GM18502 (cell line): ENCODE measurements around the gene GARIN5B.
A peak's percentile ranks its signal among the peaks of the same experiment; 100 is the strongest.

Source experiments
- ATAC-seq: cut with Tn5 transposase; IDR thresholded peaks from one replicate; pipeline ENCODE4 v1.9.1; 2021; ENCODE audit warnings: mild to moderate bottlenecking; ENCODE audit not compliant: unreplicated experiment, poor library complexity

The GARIN5B gene

DNA sequence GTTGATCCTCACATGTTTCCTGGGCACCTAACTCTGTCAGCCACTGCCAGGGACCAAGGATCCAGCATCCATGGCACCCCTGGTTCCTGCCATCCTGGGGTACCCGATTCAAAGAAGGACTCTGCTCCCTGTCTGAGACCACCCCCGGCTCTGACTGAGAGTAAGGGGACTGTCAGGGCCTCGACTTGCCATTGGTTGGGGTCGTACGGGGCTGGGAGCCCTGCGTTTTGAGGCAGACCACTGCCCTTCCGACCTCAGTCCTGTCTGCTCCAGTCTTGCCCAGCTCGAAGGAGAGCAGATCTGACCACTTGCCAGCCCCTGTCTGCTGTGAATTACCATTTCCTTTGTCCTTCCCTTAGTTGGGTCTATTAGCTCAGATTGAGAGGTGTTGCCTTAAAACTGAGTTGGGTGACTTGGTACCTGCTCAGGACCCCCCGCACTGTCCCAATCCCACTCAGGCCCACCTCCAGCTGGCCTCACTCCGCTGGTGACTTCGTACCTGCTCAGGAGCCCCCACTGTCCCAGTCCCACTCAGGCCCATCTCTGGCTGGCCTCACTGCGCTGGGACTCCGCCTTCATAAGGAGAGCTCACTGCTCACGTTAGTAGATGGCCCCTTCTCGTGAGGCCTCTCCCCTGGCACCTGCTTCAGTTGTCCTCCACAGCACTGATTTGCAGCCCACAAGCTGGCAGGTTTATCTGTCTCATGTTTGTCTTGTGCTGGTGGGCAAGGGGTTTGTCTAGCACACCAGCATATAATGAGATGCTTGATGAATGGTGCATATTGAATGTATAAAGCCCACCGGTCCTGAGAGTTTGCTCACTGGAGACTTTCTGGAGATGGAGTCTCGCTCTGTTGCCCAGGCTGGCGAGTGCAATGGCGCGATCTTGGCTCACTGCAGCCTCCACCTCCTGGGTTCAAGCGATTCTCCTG lies 26.6 kb upstream of the GARIN5B start:
- no peak for ATAC-seq

DNA sequence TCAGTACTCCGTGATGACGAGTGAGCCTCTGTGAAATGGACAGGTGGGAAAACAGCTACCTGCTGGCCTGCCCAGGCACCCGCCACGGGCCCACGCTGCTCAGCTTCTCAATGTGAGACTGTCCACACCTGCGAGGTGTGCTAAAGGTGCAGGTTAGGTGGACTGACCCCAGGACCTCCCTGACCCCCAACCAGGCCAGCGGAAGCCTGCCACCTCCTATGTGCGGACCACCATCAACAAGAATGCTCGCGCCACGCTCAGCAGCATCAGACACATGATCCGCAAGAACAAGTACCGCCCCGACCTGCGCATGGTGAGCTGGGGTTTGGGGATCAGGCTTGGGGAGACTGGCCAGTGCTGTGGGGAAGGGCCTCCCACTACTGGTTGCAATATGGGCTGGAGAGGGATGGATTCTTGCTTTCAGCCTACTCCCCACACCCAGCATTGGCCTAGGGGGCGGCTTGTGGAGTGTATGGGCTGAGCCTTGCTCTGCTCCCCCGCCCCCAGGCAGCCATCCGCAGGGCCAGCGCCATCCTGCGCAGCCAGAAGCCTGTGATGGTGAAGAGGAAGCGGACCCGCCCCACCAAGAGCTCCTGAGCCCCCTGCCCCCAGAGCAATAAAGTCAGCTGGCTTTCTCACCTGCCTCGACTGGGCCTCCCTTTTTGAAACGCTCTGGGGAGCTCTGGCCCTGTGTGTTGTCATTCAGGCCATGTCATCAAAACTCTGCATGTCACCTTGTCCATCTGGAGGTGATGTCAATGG lies 24.9 kb upstream of the GARIN5B start:
- ATAC-seq, result no peak

DNA sequence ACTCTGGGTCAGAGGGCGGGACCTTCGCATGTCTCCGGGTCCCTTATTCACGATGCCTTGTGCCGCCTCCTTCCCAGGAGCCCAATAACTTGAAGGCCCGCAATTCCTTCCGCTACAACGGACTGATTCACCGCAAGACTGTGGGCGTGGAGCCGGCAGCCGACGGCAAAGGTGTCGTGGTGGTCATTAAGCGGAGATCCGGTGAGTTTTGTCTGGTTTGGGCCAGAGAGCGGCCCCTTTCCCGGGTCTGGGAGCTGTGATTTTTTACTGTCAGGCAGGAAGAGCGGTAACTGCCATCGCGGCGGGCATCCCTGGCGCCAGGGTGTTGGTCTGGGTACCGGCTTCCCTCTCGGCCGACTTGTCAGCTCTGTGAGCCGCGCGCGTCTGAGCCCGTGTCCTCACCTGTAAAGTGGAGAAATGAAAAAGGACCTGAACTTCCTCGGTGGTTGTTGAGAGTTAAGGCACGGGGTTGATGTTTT lies 23.5 kb upstream of the GARIN5B start:
- no peak for ATAC-seq

DNA sequence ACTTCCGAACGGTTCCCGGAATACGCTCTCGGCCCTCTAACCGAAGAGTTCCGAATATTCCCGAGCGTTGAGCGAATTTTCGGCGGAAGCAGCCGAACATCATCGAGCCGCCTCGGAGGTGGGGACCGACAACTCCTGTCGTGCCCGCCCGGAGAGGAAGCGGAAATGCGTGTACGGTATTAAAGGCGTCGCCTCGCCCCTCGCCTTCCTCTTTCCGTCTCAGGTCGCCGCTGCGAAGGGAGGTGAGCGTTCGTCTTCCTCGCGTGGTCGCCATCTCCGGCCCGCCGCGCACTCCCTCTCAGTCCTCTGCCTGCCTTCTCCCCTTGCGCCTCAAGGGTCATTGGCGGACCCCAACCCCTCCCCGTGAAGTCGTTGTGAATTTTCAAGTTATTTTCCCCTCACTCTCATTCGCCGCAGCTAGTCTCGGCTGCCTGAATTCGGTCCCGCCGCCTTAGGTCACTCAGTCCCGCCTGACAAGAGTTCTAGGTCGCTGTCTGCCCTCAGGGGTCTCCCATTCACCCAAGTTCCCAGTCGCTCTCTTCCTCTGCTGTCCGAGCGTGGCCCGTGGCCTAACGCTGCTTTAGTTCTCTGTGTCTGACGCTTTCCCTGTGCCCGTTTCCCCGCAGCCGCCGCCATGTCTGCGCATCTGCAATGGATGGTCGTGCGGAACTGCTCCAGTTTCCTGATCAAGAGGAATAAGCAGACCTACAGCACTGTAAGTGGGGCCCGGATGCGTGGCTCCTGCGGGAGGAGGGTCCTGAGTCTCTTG lies 22.8 kb upstream of the GARIN5B start, which contains the start of gene RPL28:
TSS of gene RPL28 (plus strand) at position 209 of the 769 bp plus-strand sequence. CDS start at position 635, 426 bp downstream.
- peak; percentile 60 for ATAC-seq

DNA sequence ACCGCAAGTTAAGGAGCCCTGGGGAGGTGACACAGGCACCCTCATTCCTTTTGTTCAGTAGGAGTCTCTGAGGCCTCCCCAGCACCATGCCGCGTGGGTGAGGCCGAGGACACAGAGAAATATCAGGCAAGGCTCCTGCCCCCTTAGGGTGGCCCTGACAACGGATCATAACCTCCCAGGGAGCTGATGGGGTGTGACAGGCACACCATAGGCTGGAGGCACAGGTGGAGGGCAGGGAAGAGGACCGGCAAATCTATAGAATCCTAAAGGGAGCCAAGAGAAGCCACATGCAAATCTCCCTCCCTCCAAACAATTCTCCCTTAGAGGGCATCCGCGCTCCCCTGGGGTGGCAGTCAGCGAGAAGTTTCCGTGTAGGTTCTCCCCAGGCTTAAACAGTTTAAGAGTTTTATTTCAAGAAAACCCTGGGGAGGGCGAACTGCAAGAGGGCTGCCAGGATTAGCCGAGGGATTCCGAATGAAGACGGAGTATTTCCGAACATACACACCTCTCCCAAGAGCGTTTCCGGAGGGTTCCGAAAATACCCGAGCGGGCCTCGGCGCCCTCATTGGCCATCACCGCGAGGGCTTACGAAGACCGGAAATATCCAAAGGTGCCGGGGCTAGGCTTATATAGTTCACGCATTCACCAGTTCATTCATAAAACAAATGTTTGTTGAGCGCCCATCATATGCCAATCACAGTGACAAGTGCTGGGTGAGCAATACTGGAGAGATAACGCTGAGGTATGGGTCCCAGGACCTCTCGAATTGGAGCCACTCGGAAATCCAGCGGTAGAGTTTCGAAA lies 22.1 kb upstream of the GARIN5B start:
- ATAC-seq, result peak; percentile 51

DNA sequence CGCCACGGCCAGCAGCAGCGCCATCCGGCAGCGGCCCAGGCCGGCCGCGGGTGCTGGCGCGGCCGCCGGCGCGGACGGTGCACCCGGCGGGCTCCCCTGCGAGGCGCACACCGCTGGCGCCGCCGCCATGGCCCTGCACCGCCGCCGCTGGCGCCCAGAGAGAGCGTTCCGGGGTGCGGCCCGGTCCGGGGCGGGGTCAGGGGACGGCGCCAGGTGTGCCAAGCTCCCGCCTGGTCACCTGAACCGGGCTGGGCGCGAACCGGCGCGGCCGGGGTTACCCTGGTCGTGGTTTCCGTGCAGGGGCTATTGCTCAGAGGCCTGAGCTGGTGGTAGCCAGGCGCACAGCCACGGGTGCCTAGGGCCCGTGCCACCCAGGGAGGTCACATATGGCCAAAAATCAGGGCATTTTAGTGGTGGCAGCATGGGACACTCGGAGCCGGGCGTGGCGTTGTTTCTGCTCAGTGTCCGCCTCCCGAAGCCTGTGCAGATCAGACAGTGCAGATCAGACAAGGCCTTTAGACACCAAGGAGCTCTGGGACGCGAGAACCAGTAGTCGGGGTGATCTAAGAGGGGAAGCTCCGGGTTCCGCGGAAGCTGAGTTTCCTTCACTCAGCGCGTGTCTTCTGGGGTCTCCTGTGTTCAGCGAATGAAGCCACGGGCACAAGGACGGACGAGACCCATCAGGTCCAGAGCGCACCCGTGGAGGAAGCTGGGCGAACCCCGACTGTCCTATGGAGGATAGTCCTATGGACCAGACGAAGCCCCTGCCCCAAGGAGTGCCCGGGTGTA lies 21.3 kb upstream of the GARIN5B start, which contains the start of gene TMEM238:
TSS of gene TMEM238 (minus strand) at position 162 of the 789 bp plus-strand sequence. CDS start at position 129, 33 bp downstream.
- ATAC-seq, result peak; percentile 19

DNA sequence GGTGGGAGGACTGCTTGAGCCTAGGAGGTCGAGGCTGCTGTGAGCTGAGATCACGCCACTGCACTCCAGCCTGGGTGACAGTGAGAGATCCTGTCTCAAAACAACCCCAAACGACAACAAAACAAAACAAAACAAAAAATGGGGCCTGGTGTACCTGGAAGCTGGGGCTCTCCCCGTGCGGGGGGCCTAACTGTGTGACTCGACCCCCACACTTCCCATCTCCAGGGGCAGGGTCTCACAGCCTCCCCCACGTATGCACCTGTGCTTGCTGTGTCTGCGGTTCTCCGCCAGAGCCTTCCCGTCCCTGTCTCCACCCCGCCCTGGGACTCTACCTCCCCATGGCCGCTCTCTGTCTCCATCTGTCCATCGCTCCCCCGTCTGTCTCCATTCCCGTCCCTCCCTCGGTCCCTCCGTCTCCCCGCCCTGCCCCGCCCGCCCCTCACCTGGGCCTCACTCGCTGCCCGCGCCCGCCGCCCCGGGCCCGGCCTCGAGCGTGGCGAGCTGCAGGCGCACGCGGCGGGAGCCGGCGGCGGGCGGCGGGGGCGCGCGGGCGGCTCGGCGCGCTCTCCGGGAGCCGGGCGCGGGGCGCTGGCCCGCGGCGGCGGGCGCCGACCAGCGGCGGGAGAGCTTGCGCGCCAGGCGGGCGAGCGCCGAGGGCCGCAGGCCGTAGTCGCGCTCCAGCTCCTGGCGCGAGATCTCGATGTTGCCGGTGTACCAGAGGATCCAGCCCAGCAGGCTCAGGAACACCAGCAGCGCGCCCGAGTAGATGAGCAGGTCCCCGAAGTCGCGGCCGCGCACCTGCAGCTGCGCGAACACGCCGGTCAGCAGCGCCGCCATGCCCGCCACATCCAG lies 20.4 kb upstream of the GARIN5B start:
- ATAC-seq, result peak; percentile 19

DNA sequence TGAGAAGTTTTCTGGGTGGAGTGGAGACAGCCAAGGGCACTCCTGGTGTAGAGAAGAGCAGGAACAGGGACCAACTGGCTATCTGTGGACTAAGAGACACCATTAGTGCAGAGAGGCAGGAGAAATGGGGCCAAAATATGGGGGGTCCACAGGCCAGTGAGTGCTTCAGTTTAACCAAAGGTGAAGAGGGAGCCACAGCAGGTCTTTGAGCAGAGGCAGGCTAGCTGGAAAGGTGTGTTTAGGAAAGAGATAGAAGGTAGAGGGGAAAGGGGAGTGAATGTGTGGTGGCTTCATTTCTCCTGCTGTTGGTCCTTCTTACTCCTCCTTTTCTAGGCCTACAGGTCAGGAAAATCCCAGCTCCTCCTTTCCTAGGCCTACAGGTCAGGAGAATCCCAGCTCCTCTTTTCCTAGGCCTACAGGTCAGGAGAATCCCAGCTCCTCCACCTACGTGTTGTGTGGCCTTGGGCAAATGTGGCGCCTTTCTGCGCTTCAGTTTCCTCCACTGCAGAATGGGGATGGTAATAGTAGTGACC lies 19.5 kb upstream of the GARIN5B start:
- ATAC-seq, result no peak

DNA sequence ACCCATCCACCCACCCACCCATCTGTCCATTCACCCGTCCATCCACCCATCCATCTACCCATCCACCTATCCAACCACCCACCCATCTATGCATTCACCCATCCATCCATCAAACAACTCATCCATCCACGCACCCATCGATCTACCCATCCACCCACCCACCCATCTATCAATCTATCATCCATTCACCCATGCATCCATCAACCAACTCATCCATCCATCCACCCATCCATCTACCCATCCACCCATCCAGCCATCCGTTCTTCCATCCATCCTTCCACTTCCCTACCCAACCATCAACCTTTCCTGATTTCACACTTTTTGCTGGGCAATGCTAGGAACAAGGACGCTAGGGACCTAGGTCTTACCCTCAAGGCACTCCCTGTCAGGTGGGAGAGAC lies 19.0 kb upstream of the GARIN5B start:
- ATAC-seq, result no peak

DNA sequence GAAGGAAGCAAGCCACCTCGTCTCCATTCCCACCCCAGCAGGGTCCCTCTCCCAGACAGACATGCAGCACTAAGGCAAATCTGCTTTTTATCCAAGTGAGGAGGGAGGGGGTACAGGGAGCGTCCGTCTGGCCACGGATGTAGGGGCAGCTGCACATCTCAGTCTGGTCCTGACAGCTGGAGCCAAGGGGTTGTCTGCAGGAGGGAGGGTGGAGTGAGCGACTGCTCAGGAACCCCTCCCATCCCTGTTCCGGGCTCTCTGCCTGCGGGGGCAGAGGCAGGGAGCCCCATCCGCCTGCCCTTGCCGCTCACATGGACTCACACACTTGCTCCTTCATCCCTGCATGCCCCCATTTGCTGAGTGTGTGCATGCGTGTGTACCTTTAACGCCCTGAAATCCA lies 16.1 kb upstream of the GARIN5B start:
- no peak for ATAC-seq

DNA sequence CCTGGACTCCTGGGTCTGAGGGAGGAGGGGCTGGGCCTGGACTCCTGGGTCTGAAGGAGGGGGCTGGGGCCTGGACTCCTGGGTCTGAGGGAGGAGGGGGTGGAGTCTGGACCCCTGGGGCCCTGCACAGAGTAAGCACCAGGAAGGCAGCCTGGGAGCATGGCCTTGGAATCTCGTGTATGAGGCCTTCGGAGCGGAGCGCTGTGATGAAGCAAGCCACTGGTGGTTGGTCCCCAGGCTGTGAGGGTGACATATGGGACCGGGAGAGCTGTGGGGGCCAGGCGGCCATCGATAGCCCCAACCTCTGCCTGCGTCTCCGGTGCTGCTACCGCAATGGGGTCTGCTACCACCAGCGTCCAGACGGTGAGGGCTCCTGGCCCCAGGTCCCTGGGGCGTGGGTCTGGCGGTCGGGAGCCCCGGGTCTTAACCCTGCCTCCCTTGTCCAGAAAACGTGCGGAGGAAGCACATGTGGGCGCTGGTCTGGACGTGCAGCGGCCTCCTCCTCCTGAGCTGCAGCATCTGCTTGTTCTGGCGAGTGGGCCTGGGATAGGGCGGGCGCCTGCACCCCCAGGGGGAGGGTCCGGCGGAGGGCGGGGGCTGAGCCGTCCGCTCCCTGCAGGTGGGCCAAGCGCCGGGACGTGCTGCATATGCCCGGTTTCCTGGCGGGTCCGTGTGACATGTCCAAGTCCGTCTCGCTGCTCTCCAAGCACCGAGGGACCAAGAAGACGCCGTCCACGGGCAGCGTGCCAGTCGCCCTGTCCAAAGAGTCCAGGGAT lies 14.5 kb upstream of the GARIN5B start:
- ATAC-seq, result no peak

DNA sequence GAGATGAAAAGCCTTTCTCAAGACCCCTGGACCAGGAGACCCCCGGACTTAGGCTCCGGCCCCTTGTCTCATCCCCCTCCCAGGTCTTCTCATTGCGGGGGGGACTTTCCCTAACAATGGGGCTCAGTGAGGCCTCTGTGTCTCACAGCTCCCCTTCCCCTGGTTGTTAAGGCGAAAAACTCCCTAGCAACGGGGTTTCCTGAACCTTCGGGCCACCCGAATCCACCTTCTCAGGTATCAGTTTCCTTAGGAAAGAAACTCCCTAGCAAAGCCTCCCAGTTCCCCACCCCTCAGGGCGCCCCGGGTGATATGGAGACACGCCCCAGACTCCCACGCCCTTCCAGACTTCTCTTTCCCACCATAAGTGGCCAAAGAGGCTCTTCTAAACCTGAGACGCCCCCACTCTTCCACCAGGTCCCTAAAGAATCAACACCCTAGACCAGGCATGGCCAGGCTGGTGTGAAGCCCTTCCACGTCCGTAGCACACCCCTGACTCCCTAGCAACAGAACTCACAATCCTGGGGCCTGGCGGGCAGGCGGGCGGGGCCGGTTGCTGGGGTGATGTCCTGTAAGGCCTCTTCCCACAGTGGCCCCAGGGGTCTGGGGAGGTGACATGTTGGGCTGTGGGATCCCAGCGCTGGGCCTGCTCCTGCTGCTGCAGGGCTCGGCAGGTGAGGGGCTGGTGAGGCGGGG lies 13.3 kb upstream of the GARIN5B start, which contains the start of gene TMEM190:
TSS of gene TMEM190 (plus strand) at position 586 of the 693 bp plus-strand sequence. CDS start at position 614, 28 bp downstream.
- ATAC-seq, result no peak

DNA sequence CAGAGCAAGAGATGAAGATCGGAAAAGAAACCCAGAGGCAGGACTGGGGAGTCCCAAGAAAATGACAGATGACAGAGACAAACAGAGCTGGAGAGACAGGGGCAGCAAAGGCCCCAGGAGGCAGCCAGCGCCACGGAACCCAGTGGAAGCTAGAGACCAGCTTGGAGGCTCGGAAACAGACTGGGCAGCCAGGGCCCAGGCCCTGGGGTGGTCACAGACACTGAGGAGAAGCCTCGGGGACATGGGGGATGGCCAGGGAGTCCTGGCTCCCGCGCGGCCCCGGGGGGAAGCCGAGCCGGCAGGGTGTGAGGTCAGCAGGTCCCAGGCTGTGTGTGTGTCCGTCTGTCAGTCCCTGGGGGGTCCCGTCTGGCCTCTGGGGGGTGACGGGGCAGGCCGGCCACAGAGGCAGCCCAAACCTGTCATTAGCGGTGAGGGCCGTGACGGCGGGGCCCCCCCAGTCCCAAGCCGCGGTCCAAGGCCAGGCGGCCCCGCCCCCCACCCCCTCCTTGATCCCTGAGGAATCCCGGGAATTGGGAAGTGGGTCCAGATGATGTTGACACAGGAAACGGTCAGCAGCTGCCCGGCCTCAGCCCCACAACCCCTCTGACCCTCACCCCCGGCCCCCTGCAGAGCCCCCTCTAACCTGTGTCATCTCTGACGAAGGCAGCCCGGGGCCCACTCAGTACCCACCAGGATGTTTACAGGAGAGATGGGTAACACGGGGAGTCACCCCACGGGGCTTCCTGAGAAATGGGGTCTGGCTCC lies 11.1 kb upstream of the GARIN5B start:
- no peak for ATAC-seq

DNA sequence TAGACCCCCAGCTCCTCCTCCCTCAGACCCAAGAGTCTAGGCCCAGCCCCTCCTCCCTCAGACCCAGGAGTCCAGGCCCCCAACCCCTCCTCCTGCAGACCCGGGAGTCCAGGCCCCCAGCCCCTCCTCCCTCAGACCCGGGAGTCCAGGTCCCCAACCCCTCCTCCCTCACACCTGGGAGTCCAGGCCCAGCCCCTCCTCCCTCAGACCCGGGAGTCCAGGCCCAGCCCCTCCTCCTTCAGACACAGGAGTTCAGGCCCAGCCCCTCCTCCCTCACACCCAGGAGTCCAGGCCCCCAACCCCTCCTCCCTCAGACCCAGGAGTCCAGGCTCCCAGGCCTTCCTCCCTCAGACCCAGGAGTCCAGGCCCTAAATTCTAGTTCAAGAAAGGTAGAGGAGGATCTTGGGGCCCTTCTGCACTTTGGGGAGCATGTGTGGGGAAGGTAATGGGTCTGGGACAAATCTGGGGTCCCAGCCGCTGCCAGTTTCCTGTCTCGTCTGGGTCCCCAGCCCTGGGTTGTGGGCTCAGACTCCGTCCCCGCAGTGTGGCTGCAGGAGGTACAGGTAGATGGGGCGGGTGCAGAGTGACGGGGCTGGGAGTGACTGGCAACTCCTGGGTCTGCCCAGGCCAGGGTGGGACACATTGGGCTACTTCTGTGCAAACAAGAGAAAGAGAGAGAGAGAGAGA lies 10.4 kb upstream of the GARIN5B start:
- no peak for ATAC-seq
